ENCODE measurements around the gene TBC1D10B.
"Not testable (repeated sequence)": the region's sequence is repeated elsewhere in the genome, so short reads cannot be mapped to it uniquely, and the experiment has no call there.

Gene TBC1D10B

GRCh38 chr16:30324220-30324619, 46.1 kb downstream of the TBC1D10B start:
- not testable (repeated sequence) for DNase-seq

- DNase-seq: not testable (repeated sequence)
Observed at GRCh38 chr16:30318647-30319046, 51.6 kb downstream of the TBC1D10B start.

GRCh38 chr16:30310937-30311336, 59.4 kb downstream of the TBC1D10B start:
- DNase-seq: not testable (repeated sequence)

GRCh38 chr16:30309255-30309654, 61.0 kb downstream of the TBC1D10B start:
- not testable (repeated sequence) for DNase-seq
